ENCODE data around the gene KIAA0586. TPM values are rescaled to one million over a fixed set of nuclear protein-coding genes. Genes with fewer than 3 reads are reported as not detected.

The KIAA0586 gene
- total RNA-seq, 1 experiment from 2014 or later, result 25.7 TPM

GRCh38 chr14:58484176-58484575 is 56.7 kb downstream of the KIAA0586 start:
- ChIA-PET CTCF (no interaction called here), RAD21 (ENCODE audit: low non-redundant PET in 1 of 2, low total read pairs in 2 of 2, uncharacterized antibody in 2 of 2, unreplicated experiment in 2 of 2) (no interaction called here), POLR2A (no interaction called here)
- H3K27me3 ChIP-seq (ENCODE audit: insufficient read depth, low read length), result no peaks in the 10 kb centered on the region
- H3K79me2 ChIP-seq (ENCODE audit: insufficient read depth, low read length), result no peaks in the 10 kb centered on the region
- no peak overlapping the region for H3K9ac ChIP-seq (ENCODE audit: low read length)
- no peaks in the 10 kb centered on the region for H3K9me2 ChIP-seq (ENCODE audit: insufficient read depth)
- no peak for TF ChIP-seq CTCF (IDR thresholded peaks at IDR 0.05 in 2 of 3, conservative IDR thresholded peaks at IDR 0.05 in 1 of 3; ENCODE audit: borderline replicate concordance in 1 of 3, insufficient read depth in 1 of 3, low read depth in 2 of 3, low read length in 2 of 3)
- no peak for TF ChIP-seq TCF7L2 (IDR thresholded peaks at IDR 0.05; ENCODE audit: borderline replicate concordance, extremely low read depth, insufficient read depth, insufficient read length)
- TF ChIP-seq JUND (IDR thresholded peaks at IDR 0.05), result no peak
- no peak for TF ChIP-seq SP1 (IDR thresholded peaks at IDR 0.05; ENCODE audit: low read depth)
- TF ChIP-seq MAX (IDR thresholded peaks at IDR 0.05), result no peak
- TF ChIP-seq ATF3 (IDR thresholded peaks at IDR 0.05), result no peak
- TF ChIP-seq EZH2phosphoT487 (IDR thresholded peaks at IDR 0.05; ENCODE audit: borderline replicate concordance), result no peak
- TF ChIP-seq ELF1 (IDR thresholded peaks at IDR 0.05; ENCODE audit: borderline replicate concordance, low read depth), result no peak
- no peak for TF ChIP-seq EZH2 (IDR thresholded peaks at IDR 0.05)
- no peak for TF ChIP-seq POLR2AphosphoS5 (IDR thresholded peaks at IDR 0.05; ENCODE audit: low read depth, low read length)
- TF ChIP-seq RAD21 (IDR thresholded peaks at IDR 0.05; ENCODE audit: low read depth), result no peak
- TF ChIP-seq ZNF274 (IDR thresholded peaks at IDR 0.05; ENCODE audit: low read depth, low read length), result no peak
- no peak for TF ChIP-seq SIN3A (IDR thresholded peaks at IDR 0.05; ENCODE audit: low read depth)
- TF ChIP-seq CBX3 (IDR thresholded peaks at IDR 0.05; ENCODE audit: low read depth), result no peak
- no peak for TF ChIP-seq ZFX (IDR thresholded peaks at IDR 0.05)
- TF ChIP-seq SRF (IDR thresholded peaks at IDR 0.05; ENCODE audit: low read depth), result no peak
- no peak for TF ChIP-seq ZBTB33 (IDR thresholded peaks at IDR 0.05; ENCODE audit: extremely low read depth, insufficient replicate concordance, low read length)
- TF ChIP-seq EGR1 (IDR thresholded peaks at IDR 0.05; ENCODE audit: low read depth), result no peak
- no peak overlapping the region for H2AFZ ChIP-seq (ENCODE audit: low read depth, low read length, poor library complexity, severe bottlenecking)
- H3K4me1 ChIP-seq (ENCODE audit: control insufficient read depth in 1 of 2, insufficient read depth in 2 of 2, low read length in 2 of 2), result no peaks in the 10 kb centered on the region
- H3K4me2 ChIP-seq (ENCODE audit: low read length), result no peak overlapping the region
- H4K20me1 ChIP-seq (ENCODE audit: insufficient read depth), result no peaks in the 10 kb centered on the region
- no peaks in the 10 kb centered on the region for H3K9me3 ChIP-seq (ENCODE audit: control insufficient read depth in 1 of 2, insufficient read depth in 1 of 2, low read depth in 1 of 2, low read length in 2 of 2)
- intact Hi-C loops (cut with micrococcal nuclease), result loop anchor here (10.0 kb wide), 1 partner anchor 1289 kb away; no protein-coding TSS in a partner anchor
- BruUV-seq (replicated peaks), result no TSS peak
- peaks cover 0 to 3% of the 10 kb centered on the region in 2 experiments; a peak in 1 of 4 replicates for H3K36me3 ChIP-seq (ENCODE audit: control insufficient read depth in 1 of 2, insufficient read depth in 2 of 2, low read length in 2 of 2)
- H3K4me3 ChIP-seq (replicated peaks in 1 of 2; ENCODE audit: low read depth in 1 of 2, low read length in 2 of 2), result no peak overlapping the region
- ATAC-seq, result no peak
- no peak overlapping the region for H3K27ac ChIP-seq (ENCODE audit: low read depth, low read length)
- DNase-seq (ENCODE audit: low read depth, low spot score), result no peak

Measured in HCT116 (cell line).